Suprapubic skin (tissue), 4 donors: ENCODE results near the gene LAMP1. TPM values are rescaled to one million over a fixed set of nuclear protein-coding genes. Genes with fewer than 3 reads are reported as not detected.

Source experiments
- DNase-seq, 2 donors: peaks; one replicate each; pipeline ENCODE4 v3.0.0-alpha.2; 2019; ENCODE audit warnings: low spot score in 2 of 2
- H3K27ac ChIP-seq: fragments of 200-600 bp; sonication (generic); one replicate; pipeline ENCODE4 v1.5.1; 2019
- H3K27me3 ChIP-seq: fragments of 200-600 bp; sonication (generic); one replicate; pipeline ENCODE4 v1.5.1; 2019
- H3K36me3 ChIP-seq: fragments of 200-600 bp; sonication (generic); one replicate; pipeline ENCODE4 v1.5.1; 2019
- H3K4me1 ChIP-seq: fragments of 200-600 bp; sonication (generic); one replicate; pipeline ENCODE4 v1.5.1; 2019
- H3K4me3 ChIP-seq: fragments of 200-600 bp; sonication (generic); one replicate; pipeline ENCODE4 v1.5.1; 2019; ENCODE audit warnings: mild to moderate bottlenecking
- H3K9me3 ChIP-seq: fragments of 200-600 bp; sonication (generic); one replicate; pipeline ENCODE4 v1.5.1; 2019
- CTCF ChIP-seq, 2 donors: fragments of 200-600 bp in 1 of 2; fragments of 450-650 bp in 1 of 2; sonication (generic) in 1 of 2; IDR thresholded peaks; one replicate each; pipeline ENCODE4 v1.5.1; 2016 to 2019; ENCODE audit warnings: antibody characterized with exemption in 2 of 2, mild to moderate bottlenecking in 1 of 2, moderate library complexity in 1 of 2
- EP300 ChIP-seq: sonication (generic); formaldehyde crosslinking; IDR thresholded peaks from one replicate; pipeline ENCODE4 v1.6.1; 2017; ENCODE audit warnings: antibody characterized with exemption
- POLR2A ChIP-seq, 2 donors: fragments of 450-650 bp; IDR thresholded peaks; one replicate each; pipeline ENCODE4 v1.6.1; 2017; ENCODE audit warnings: antibody characterized with exemption in 2 of 2, mild to moderate bottlenecking in 2 of 2, moderate library complexity in 2 of 2
- POLR2AphosphoS5 ChIP-seq, 3 donors: sonication (generic); formaldehyde crosslinking; IDR thresholded peaks; one replicate each; pipeline ENCODE4 v1.6.1; 2017; ENCODE audit warnings: antibody characterized with exemption in 3 of 3
- WGBS: methylation state at CpG from one replicate; pipeline ENCODE4 v1.1.5; 2018; 5-methylcytosine and 5-hydroxymethylcytosine counted together
- total RNA-seq, 4 donors: library from RNA; depleted of rRNA; stranded (reverse); fragments of >200 nt; gene quantifications; one replicate each; pipeline ENCODE4 v1.1.0, GENCODE V29; 2016

Gene LAMP1
- total RNA-seq, 4 donors from 2014 or later, result 131 to 255 (median 222) TPM

- Histone ChIP-seq H3K27ac (no peak overlapping the region), H3K36me3 (peaks cover 74% of the 10 kb centered on the region), H3K9me3 (no peaks in the 10 kb centered on the region), H3K27me3 (no peaks in the 10 kb centered on the region), H3K4me1 (no peaks in the 10 kb centered on the region), H3K4me3 (no peak overlapping the region)
- DNase-seq, result no peak
- TF ChIP-seq POLR2A (IDR thresholded peaks at IDR 0.05) (no peak), EP300 (no peak), POLR2AphosphoS5 (IDR thresholded peaks at IDR 0.05) (no peak), CTCF (IDR thresholded peaks at IDR 0.05) (no peak)
- WGBS, result 95% methylated on average over 25 of the region's 25 CpGs
Observed at GRCh38 chr13:113322890-113323651, 26.0 kb downstream of the LAMP1 start.

DNA sequence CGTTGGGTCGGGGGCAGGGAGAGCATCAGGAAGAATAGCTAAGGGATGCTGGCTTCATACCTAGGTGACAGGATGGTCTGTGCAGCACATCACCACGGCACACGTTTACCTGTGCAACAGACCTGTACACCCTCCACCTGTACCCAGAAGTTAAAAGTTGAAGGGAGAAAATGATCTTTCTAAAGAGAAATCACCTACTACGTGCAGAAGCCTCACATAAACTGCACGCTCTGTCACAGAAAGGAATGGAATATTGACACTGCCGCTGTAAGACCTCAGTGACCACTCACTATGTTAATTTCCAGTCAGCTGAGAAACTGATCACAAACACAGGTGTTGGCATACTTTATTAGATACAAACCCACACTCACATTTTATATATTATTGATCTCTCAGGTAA is 26.8 kb downstream of the LAMP1 start:
- peaks cover 66% of the 10 kb centered on the region for H3K36me3 ChIP-seq

DNA sequence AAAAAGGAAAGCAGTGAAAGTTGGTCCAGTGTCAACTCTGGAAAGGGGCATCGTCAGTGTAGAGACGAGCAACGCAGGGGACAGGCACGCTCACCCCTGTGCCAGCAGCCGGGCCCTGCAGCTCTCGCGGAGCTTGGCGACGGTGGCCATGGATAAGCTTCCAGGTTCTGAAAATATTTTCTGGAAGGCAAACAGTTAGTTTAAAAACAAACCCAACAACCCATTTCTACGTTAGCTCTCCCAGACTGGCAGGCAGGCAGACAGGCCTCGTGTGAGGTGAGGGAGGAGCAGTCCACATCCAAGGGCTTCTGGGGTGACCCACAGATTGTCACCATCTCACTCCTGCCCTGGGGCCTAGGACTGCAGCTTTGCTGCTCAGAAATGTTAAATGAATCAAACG is 27.4 kb downstream of the LAMP1 start:
- 56% methylated on average over 12 of the region's 12 CpGs for WGBS
- Histone ChIP-seq H3K27me3 (no peaks in the 10 kb centered on the region), H3K9me3 (no peaks in the 10 kb centered on the region), H3K27ac (no peak overlapping the region), H3K4me1 (no peaks in the 10 kb centered on the region), H3K4me3 (no peak overlapping the region), H3K36me3 (peaks cover 61% of the 10 kb centered on the region)
- TF ChIP-seq POLR2AphosphoS5 (IDR thresholded peaks at IDR 0.05) (no peak), POLR2A (IDR thresholded peaks at IDR 0.05) (no peak), EP300 (no peak), CTCF (IDR thresholded peaks at IDR 0.05) (no peak)
- DNase-seq, result no peak

More for the DNA sequence above, 26.8 kb downstream of the LAMP1 start:
- TF ChIP-seq POLR2A (IDR thresholded peaks at IDR 0.05) (no peak), EP300 (no peak), CTCF (IDR thresholded peaks at IDR 0.05) (no peak), POLR2AphosphoS5 (IDR thresholded peaks at IDR 0.05) (no peak)
- Histone ChIP-seq H3K9me3 (no peaks in the 10 kb centered on the region), H3K4me1 (no peaks in the 10 kb centered on the region), H3K27ac (no peak overlapping the region), H3K4me3 (no peak overlapping the region), H3K27me3 (no peaks in the 10 kb centered on the region)
- WGBS, result 95% methylated on average over 7 of the region's 7 CpGs
- DNase-seq, result no peak

GRCh38 chr13:113325779-113326178 is 28.7 kb downstream of the LAMP1 start:
- Histone ChIP-seq H3K4me1 (no peaks in the 10 kb centered on the region), H3K27me3 (no peaks in the 10 kb centered on the region), H3K36me3 (peaks cover 47% of the 10 kb centered on the region), H3K9me3 (no peaks in the 10 kb centered on the region), H3K27ac (no peak overlapping the region), H3K4me3 (no peak overlapping the region)
- TF ChIP-seq POLR2A (IDR thresholded peaks at IDR 0.05), result no peak
- TF ChIP-seq CTCF (IDR thresholded peaks at IDR 0.05), result no peak
- TF ChIP-seq EP300, result no peak
- no peak for TF ChIP-seq POLR2AphosphoS5 (IDR thresholded peaks at IDR 0.05)
- DNase-seq, result no peak
- 68% methylated on average over 6 of the region's 23 CpGs for WGBS

- DNase-seq, result no peak
- Histone ChIP-seq H3K36me3 (peaks cover 31% of the 10 kb centered on the region), H3K4me1 (peaks cover 6% of the 10 kb centered on the region), H3K27ac (no peak overlapping the region), H3K27me3 (no peaks in the 10 kb centered on the region), H3K9me3 (no peaks in the 10 kb centered on the region), H3K4me3 (no peak overlapping the region)
- TF ChIP-seq EP300, result no peak
- no peak for TF ChIP-seq POLR2AphosphoS5 (IDR thresholded peaks at IDR 0.05)
- no peak for TF ChIP-seq POLR2A (IDR thresholded peaks at IDR 0.05)
- TF ChIP-seq CTCF (IDR thresholded peaks at IDR 0.05), result no peak
- WGBS, result 80% methylated on average over 13 of the region's 13 CpGs
Observed at GRCh38 chr13:113327391-113327765, 30.3 kb downstream of the LAMP1 start.
